K562 (cell line): ENCODE measurements around the gene CFAP58. TPM values are rescaled to one million over a fixed set of nuclear protein-coding genes. Genes with fewer than 3 reads are reported as not detected.

Experiments used
- ATAC-seq: fragments of 200-7000 bp; cut with Tn5 transposase; 3 replicates; pipeline ENCODE4 v1.9.1; 2020; ENCODE audit warnings: moderate library complexity
- BruUV-seq: library from RNA; stranded (reverse); fragments of 400-500 nt; replicated peaks from 2 replicates; lab custom pipeline; 2021; lab: Mats Ljungman, UMichigan
- CTCF ChIA-PET: fragments of 300-600 bp; formaldehyde crosslinking; extraction: SDS; loops from one replicate; lab custom pipeline; 2021; ENCODE audit warnings: low intra/inter-chr PET ratio; lab: Yijun Ruan, JAX
- POLR2A ChIA-PET: fragments of 300-600, 350-650 bp; sonication (Branson Sonifier 250); formaldehyde crosslinking; extraction: SDS; loops from one replicate; lab custom pipeline; 2021; ENCODE audit warnings: antibody characterized with exemption, inconsistent platforms; lab: Yijun Ruan, JAX
- DNase-seq, 4 experiments: peaks; one replicate each; pipeline versions ENCODE4 v3.0.0 to v3.0.0-alpha.2; 2011 to 2018; ENCODE audit warnings: low spot score in 3 of 4, mixed read lengths in 3 of 4; ENCODE audit errors: extremely low read depth in 1 of 4
- FAIRE-seq: peaks from 2 replicates; lab custom pipeline; 2011; peaks lifted over from hg19 to GRCh38; lab: Jason Lieb, UNC
- H2AFZ ChIP-seq: 2 replicates; pipeline ENCODE4 v1.6.0; 2011; ENCODE audit warnings: low read depth, low read length, control low read depth, inconsistent platforms
- H3K27ac ChIP-seq: fragments of 200-600 bp; 3 replicates; pipeline ENCODE4 v1.8.0; 2011; ENCODE audit warnings: low read depth, mild to moderate bottlenecking, control low read depth, inconsistent platforms, low read length, moderate library complexity, mixed read lengths; ENCODE audit errors: extremely low read depth
- H3K27me3 ChIP-seq, 2 experiments: fragments of 300-600 bp in 1 of 2; 2 replicates in 1 of 2; 3 replicates in 1 of 2; pipeline versions ENCODE4 v1.6.0 to v1.8.0; 2011; ENCODE audit warnings: inconsistent platforms in 2 of 2, low read length in 2 of 2, mild to moderate bottlenecking in 1 of 2, mixed read lengths in 1 of 2, moderate library complexity in 1 of 2; ENCODE audit not compliant: control insufficient read depth in 2 of 2, insufficient read depth in 2 of 2
- H3K36me3 ChIP-seq: fragments of 300-600 bp; 3 replicates; pipeline ENCODE4 v1.8.0; 2011; ENCODE audit warnings: mild to moderate bottlenecking, low read length, inconsistent platforms; ENCODE audit not compliant: control insufficient read depth, insufficient read depth
- H3K4me1 ChIP-seq, 2 experiments: fragments of 200-600 bp in 1 of 2; replicated peaks in 1 of 2; 2 replicates in 1 of 2; 3 replicates in 1 of 2; pipeline versions ENCODE4 v1.5.1 to v1.8.0; 2011; ENCODE audit warnings: inconsistent platforms in 2 of 2, low read length in 2 of 2, mild to moderate bottlenecking in 1 of 2, mixed read lengths in 1 of 2, moderate library complexity in 1 of 2; ENCODE audit not compliant: control insufficient read depth in 2 of 2, insufficient read depth in 2 of 2
- H3K4me2 ChIP-seq: 2 replicates; pipeline ENCODE4 v1.6.1; 2011; ENCODE audit warnings: low read length, control low read depth, inconsistent platforms, mixed read lengths; ENCODE audit not compliant: insufficient read depth
- H3K4me3 ChIP-seq: fragments of 200-600 bp; sonication (generic), shearing (Covaris generic); 2 replicates; pipeline ENCODE4 v1.5.1; 2016; ENCODE audit warnings: control low read depth, inconsistent platforms
- H3K79me2 ChIP-seq: fragments of 200-600 bp; 3 replicates; pipeline ENCODE4 v1.8.0; 2011; ENCODE audit warnings: low read length, inconsistent platforms; ENCODE audit not compliant: control insufficient read depth, insufficient read depth
- H3K9ac ChIP-seq, 2 experiments: 2 replicates each; pipeline versions ENCODE4 v1.6.0 to v1.6.1; 2011; ENCODE audit warnings: low read depth in 2 of 2, low read length in 2 of 2, control low read depth in 1 of 2, inconsistent platforms in 1 of 2, mild to moderate bottlenecking in 1 of 2, mixed read lengths in 1 of 2; ENCODE audit not compliant: insufficient read depth in 1 of 2
- H3K9me1 ChIP-seq: one replicate; pipeline ENCODE4 v1.6.0; 2011; ENCODE audit warnings: inconsistent platforms, mild to moderate bottlenecking, low read length, moderate library complexity; ENCODE audit not compliant: control insufficient read depth, insufficient read depth
- H3K9me3 ChIP-seq: replicated peaks from 2 replicates; pipeline ENCODE4 v1.5.1; 2011; ENCODE audit warnings: low read depth, low read length, inconsistent platforms; ENCODE audit not compliant: control insufficient read depth, insufficient read depth
- H4K20me1 ChIP-seq: replicated peaks from 2 replicates; pipeline ENCODE4 v1.6.1; 2011; ENCODE audit warnings: low read length, inconsistent platforms, mixed read lengths; ENCODE audit not compliant: control insufficient read depth, insufficient read depth
- ELK3 ChIP-seq: fragments of 450-650 bp; formaldehyde crosslinking; IDR thresholded peaks from 2 replicates; pipeline ENCODE4 v1.4.0; 2020; ENCODE audit warnings: mild to moderate bottlenecking
- PRPF4 ChIP-seq: fragments of 200-400 bp; formaldehyde crosslinking; IDR thresholded peaks from one replicate; pipeline ENCODE4 v1.6.1; 2017; ENCODE audit warnings: low read length, low read depth, mild to moderate bottlenecking; ENCODE audit not compliant: insufficient read depth, poor library complexity, severe bottlenecking
- RBM39 ChIP-seq: fragments of 200-400 bp; formaldehyde crosslinking; optimal IDR thresholded peaks from 2 replicates; pipeline ENCODE3; 2018; ENCODE audit warnings: low read depth, low read length
- ZNF318 ChIP-seq, 2 experiments: fragments of 450-650 bp; IDR thresholded peaks; 2 replicates each; pipeline ENCODE4 v1.6.1; 2016; ENCODE audit warnings: mild to moderate bottlenecking in 2 of 2, borderline replicate concordance in 1 of 2, low read depth in 1 of 2, moderate library complexity in 1 of 2
- ZNF436 ChIP-seq: fragments of 250-450, 450-650 bp; sonication (Bioruptor Pico); formaldehyde crosslinking; IDR thresholded peaks from 2 replicates; pipeline ENCODE4 v1.7.0; 2020; ENCODE audit warnings: mild to moderate bottlenecking
- WGBS: fragments of 100-300 bp; shearing (Covaris generic); methylation state at CpG from one replicate; pipeline ENCODE4 v1.1.6; 2016; ENCODE audit warnings: low coverage, mixed read lengths; ENCODE audit not compliant: insufficient coverage; ENCODE audit errors: missing lambda C conversion rate; 5-methylcytosine and 5-hydroxymethylcytosine counted together
- in situ Hi-C: fragments of 300-500 bp; cut with MboI; formaldehyde crosslinking; loops from 4 replicates; pipeline ENCODE4 v1.15.0; 2018; ENCODE audit warnings: inconsistent platforms, mixed read lengths
- intact Hi-C: fragments of 100-400 bp; cut with micrococcal nuclease; formaldehyde crosslinking; loops from 2 replicates; pipeline ENCODE4 v1.14.2; 2022
- polyA plus RNA-seq, 8 experiments: library from polyadenylated mRNA; depleted of rRNA in 4 of 8; stranded (reverse) in 5 of 8; unstranded in 3 of 8; fragments of >200 nt; fragmentation: Nextera tagmentation in 2 of 8; fragmentation: Illumina TruSeq in 1 of 8; extraction: Ambion mirVana in 2 of 8; extraction: Trizol in 1 of 8; gene quantifications; 2 replicates each; pipeline versions ENCODE4 v1.2.1 to v1.2.3, GENCODE V29; 2011 to 2014; ENCODE audit warnings: inconsistent platforms in 1 of 8, missing spikeins in 1 of 8
- total RNA-seq, 7 experiments: library from RNA; depleted of rRNA in 6 of 7; stranded (reverse); fragments of >200 nt in 6 of 7; fragmentation: Illumina TruSeq in 2 of 7; extraction: Trizol in 2 of 7; gene quantifications; 2 replicates each; pipeline versions ENCODE4 v1.2.1 to v1.2.3, GENCODE V29; 2011 to 2021; ENCODE audit warnings: low replicate concordance in 1 of 7

Gene CFAP58
- total and polyA plus RNA-seq, 9 of the 15 experiments (the other 6 are each of a cell fraction or from before 2014, with no cell fraction given) = 0.08 to 2.0 (median 0.71) TPM

- H3K9me3 ChIP-seq = no peaks in the 10 kb centered on the region
- H3K79me2 ChIP-seq = no peaks in the 10 kb centered on the region
- H3K36me3 ChIP-seq = no peaks in the 10 kb centered on the region
- no peaks in the 10 kb centered on the region for H3K27me3 ChIP-seq
- WGBS = 0% methylated on average over 2 of the region's 2 CpGs
- CTCF ChIA-PET = no interaction called here
- H4K20me1 ChIP-seq = no peaks in the 10 kb centered on the region
- no peak overlapping the region for H2AFZ ChIP-seq
- no peaks in the 10 kb centered on the region for H3K9me1 ChIP-seq
- no peak for FAIRE-seq
- no TSS peak for BruUV-seq
- no peak overlapping the region for H3K27ac ChIP-seq
- intact Hi-C loops (no loop called here), in situ Hi-C loops (no loop called here)
- TF ChIP-seq ZNF318 (IDR thresholded peaks at IDR 0.05; ENCODE audit: borderline replicate concordance in 1 of 2, low read depth in 1 of 2) (no peak), RBM39 (no peak), ZNF436 (CRISPR knock-in tag) (no peak), ELK3 (CRISPR knock-in tag) (no peak), PRPF4 (no peak)
- no peak for DNase-seq
- H3K4me3 ChIP-seq = no peak overlapping the region
- H3K4me2 ChIP-seq = no peak overlapping the region
- no peaks in the 10 kb centered on the region for H3K4me1 ChIP-seq
- H3K9ac ChIP-seq = no peak overlapping the region
- POLR2A ChIA-PET = interaction anchor here (1.2 kb wide), 1 partner anchor 17 kb away, joined by 3 read pairs; no protein-coding TSS in a partner anchor
- no peak for ATAC-seq
Observed at GRCh38 chr10:104440221-104440620, 86.6 kb downstream of the CFAP58 start.
